AG09309 (cell line): ENCODE results near the gene PLEKHM1.

ENCODE experiments used
- DNase-seq: peaks from one replicate; pipeline ENCODE4 v3.0.0-alpha.2; 2010; ENCODE audit warnings: low read depth
- H3K4me3 ChIP-seq: 2 replicates; pipeline ENCODE4 v1.5.1; 2011; ENCODE audit warnings: mild to moderate bottlenecking, low read depth, low read length, moderate library complexity; ENCODE audit not compliant: control insufficient read depth
- TF ChIP-seq, protein P1 (sequence below): IDR thresholded peaks from 2 replicates; pipeline ENCODE4 v1.5.1; 2011; ENCODE audit warnings: mild to moderate bottlenecking, low read depth, low read length, inconsistent platforms; ENCODE audit not compliant: insufficient read depth, control insufficient read depth; ENCODE audit errors: missing control alignments

Gene PLEKHM1

GRCh38 chr17:45424769-45425124 is 65.8 kb downstream of the PLEKHM1 start:
- TF ChIP-seq, protein P1, sequence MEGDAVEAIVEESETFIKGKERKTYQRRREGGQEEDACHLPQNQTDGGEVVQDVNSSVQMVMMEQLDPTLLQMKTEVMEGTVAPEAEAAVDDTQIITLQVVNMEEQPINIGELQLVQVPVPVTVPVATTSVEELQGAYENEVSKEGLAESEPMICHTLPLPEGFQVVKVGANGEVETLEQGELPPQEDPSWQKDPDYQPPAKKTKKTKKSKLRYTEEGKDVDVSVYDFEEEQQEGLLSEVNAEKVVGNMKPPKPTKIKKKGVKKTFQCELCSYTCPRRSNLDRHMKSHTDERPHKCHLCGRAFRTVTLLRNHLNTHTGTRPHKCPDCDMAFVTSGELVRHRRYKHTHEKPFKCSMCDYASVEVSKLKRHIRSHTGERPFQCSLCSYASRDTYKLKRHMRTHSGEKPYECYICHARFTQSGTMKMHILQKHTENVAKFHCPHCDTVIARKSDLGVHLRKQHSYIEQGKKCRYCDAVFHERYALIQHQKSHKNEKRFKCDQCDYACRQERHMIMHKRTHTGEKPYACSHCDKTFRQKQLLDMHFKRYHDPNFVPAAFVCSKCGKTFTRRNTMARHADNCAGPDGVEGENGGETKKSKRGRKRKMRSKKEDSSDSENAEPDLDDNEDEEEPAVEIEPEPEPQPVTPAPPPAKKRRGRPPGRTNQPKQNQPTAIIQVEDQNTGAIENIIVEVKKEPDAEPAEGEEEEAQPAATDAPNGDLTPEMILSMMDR: no peak
- no peak overlapping the region for H3K4me3 ChIP-seq
- no peak for DNase-seq

DNA sequence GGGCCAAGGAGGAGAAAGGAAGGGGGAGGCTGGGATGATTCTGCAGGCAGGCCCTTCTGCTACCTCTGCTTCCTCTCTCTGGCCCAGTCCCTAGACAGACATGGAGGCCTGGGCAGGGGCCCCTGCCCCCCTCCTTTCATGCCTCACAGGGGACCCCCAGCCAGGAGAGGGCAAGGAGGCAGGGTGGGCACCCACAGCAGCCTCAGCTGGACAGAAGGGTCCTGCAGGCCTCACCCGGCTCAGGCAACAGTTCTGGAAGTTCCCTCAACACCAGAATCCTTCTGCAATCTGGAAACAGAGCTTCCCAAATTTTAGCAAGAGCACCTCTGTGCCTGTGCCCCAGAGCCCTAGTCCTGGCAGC is 66.6 kb downstream of the PLEKHM1 start:
- DNase-seq: no peak
- H3K4me3 ChIP-seq: no peak overlapping the region
- TF ChIP-seq, protein P1: no peak

DNA sequence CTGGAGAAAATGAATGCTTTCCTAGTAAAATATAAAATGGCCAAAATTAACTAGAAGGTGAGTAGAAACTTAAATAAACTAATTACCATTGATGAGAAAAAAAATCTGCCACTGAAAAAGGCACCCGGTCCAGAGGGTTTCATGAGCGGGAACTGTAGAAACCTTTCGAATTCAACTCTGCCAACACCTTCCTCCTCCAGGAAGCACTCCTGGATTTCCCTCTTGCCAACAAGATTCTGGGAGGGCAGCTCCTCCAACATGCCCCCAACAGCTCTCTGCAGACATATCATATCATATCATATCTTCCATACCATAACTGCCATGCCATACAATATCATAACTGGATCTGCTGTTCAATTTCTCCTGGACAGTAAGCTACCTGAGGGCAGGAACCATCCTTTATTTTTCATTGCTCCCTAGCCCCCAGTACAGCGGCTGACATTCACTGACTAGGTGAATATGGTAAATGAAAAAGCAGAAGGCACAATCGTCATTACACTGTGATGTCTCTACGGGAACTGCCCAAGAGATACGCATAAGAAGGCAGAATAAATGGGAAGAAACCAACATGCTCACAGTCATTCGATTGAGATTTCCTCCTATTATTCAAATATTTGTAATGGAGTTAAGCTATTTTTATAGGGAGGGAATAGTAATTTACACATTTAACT is 67.1 kb downstream of the PLEKHM1 start:
- TF ChIP-seq, protein P1: no peak
- no peak for DNase-seq
- no peak overlapping the region for H3K4me3 ChIP-seq

DNA sequence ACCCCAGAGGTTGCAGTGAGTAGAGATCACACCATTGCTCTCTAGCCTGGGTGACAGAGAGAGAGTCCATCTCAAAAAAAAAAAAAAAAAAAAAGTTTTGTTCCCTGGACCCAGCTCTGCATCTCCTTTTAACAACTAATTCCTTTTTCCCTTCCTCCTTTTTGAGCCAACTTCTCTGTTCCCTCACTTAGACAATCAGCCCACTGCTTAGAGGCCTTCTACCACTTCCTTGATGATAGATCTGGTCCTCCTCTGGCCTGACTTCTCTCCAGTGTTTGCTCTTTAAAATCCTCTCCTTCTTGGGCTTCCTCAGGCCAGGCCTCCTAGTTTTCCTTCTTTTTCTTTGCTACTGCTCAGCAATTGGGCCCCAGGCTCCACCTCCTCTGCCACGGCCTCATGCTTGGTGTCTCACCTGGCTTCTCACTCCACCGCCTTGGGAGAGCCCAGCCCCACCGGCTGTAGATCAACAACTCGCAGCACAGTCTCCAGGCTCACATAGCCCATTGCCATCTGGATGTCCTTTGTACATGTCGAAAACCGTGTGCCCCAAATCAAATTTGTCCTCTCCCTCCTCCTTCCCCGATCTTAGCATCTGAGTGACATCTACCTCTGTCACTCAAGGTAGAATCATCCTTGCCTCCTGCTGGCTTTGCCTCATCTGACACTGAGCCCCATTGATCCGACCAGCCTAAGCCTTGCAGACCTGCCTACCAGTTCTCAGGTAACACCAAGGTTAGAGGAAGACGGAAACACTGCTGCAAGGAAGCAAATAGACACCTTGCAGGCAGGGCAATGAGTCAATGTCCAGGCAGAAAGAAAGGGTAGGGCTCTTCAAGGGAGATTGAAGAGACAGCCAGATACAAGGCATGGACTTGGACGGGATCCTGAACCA is 75.3 kb downstream of the PLEKHM1 start:
- TF ChIP-seq, protein P1: no peak
- no peak overlapping the region for H3K4me3 ChIP-seq
- DNase-seq: no peak

DNA sequence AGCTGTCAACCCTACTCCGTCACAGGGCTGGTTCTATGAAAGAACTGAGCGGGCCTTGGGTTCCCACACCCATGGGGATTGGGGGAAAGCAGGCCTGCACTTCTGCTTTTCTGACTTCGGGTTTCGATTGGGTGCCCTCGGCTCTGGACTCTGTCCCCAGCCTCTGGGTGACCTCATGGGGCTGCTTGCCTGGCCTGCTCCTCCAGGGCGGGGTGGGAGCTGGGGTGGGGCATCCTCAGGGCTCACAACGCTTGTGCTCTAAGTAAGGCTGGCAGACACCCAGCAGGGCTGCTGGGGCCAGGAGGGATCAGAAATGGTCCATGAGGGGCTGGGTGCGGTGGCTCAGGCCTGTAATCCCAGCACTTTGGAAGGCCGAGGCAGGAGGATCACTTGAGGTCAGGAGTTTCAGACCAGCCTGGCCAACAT is 77.0 kb downstream of the PLEKHM1 start:
- no peak for DNase-seq
- TF ChIP-seq, protein P1: no peak
- no peak overlapping the region for H3K4me3 ChIP-seq

DNA sequence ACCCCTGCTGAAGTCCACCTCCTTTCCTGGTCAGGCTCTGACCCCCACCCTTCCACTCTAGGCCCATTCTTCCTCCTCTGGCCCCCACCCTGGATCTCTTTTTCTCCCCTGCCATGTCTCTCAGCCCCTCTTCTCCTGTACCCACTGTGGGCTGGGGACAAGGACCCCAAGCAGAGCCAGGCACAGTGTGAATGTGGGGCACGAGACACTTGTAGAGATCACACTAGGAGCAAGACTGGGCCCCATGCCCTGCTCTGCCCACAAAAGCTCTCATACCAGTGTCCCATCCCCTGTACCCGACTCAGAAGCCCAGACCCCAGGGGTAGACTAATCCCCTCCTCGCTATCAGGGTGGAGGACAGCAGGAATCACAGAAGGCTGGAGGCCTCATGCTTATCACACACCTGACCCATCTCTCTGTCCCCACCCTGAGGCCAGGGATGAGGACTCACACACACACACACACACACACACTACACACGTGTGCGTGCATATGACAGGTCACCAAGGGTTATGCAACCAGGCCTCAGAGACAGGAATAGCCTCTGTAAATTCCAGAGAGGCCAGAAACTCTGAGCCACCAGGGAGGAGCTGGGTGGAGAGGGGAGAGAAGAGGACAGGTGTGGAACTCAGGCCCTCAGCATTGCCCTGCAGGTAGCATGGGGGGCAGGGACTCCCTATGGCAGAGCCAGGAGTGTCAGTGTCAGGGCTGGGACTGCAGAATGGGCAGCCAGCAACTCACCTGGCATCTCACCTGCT is 79.0 kb downstream of the PLEKHM1 start:
- no peak overlapping the region for H3K4me3 ChIP-seq
- no peak for DNase-seq
- TF ChIP-seq, protein P1: no peak
